HEK293 (cell line): ENCODE data around the gene NR2C2.

Source experiments
- CTCF ChIP-seq: fragments of 450-650 bp; formaldehyde crosslinking; IDR thresholded peaks from 2 replicates; pipeline ENCODE4 v1.5.1; 2016; ENCODE audit warnings: missing biosample characterization, missing genetic modification characterization
- KLF16 ChIP-seq: fragments of 450-650 bp; formaldehyde crosslinking; IDR thresholded peaks from 2 replicates; pipeline ENCODE4 v1.5.1; 2017; ENCODE audit warnings: missing biosample characterization, missing genetic modification characterization
- PRDM1 ChIP-seq: fragments of 450-650 bp; formaldehyde crosslinking; IDR thresholded peaks from 2 replicates; pipeline ENCODE4; 2016; ENCODE audit warnings: missing biosample characterization, missing genetic modification characterization
- ZNF114 ChIP-seq: fragments of 450-650 bp; formaldehyde crosslinking; IDR thresholded peaks from 2 replicates; pipeline ENCODE4 v1.5.0; 2017; ENCODE audit warnings: missing biosample characterization, missing genetic modification characterization
- ZNF146 ChIP-seq: fragments of 450-650 bp; formaldehyde crosslinking; IDR thresholded peaks from 2 replicates; pipeline ENCODE4 v1.5.1; 2016; ENCODE audit warnings: missing biosample characterization, missing genetic modification characterization
- ZNF248 ChIP-seq: fragments of 450-650 bp; formaldehyde crosslinking; IDR thresholded peaks from 2 replicates; pipeline ENCODE4 v1.5.1; 2017; ENCODE audit warnings: missing biosample characterization, missing genetic modification characterization
- ZNF324 ChIP-seq: fragments of 450-650 bp; formaldehyde crosslinking; IDR thresholded peaks from 2 replicates; pipeline ENCODE4 v1.5.1; 2016; ENCODE audit warnings: missing biosample characterization, missing genetic modification characterization
- ZNF362 ChIP-seq: fragments of 450-650 bp; formaldehyde crosslinking; IDR thresholded peaks from 2 replicates; pipeline ENCODE4 v1.5.1; 2016; ENCODE audit warnings: missing biosample characterization, missing genetic modification characterization
- ZNF768 ChIP-seq: fragments of 450-650 bp; formaldehyde crosslinking; IDR thresholded peaks from 2 replicates; pipeline ENCODE4 v1.5.1; 2018; ENCODE audit warnings: missing biosample characterization, mild to moderate bottlenecking, missing genetic modification characterization
- ZNF843 ChIP-seq: fragments of 450-650 bp; formaldehyde crosslinking; IDR thresholded peaks from 2 replicates; pipeline ENCODE4 v1.5.1; 2016; ENCODE audit warnings: missing biosample characterization, missing genetic modification characterization

GRCh38 chr3:15042936-15043335 lies 95.6 kb downstream of the NR2C2 start:
- TF ChIP-seq ZNF248 (tag by site-specific recombination) (no peak), CTCF (tag by site-specific recombination) (no peak), KLF16 (tag by site-specific recombination) (no peak), PRDM1 (no peak), ZNF843 (no peak), ZNF146 (tag by site-specific recombination) (no peak), ZNF768 (tag by site-specific recombination) (no peak), ZNF362 (tag by site-specific recombination) (no peak), ZNF114 (tag by site-specific recombination) (no peak), ZNF324 (tag by site-specific recombination) (no peak)
